Subcutaneous preadipocyte (primary cell): Measurements from ENCODE around the gene SUMF2. TPM values are rescaled to one million over a fixed set of nuclear protein-coding genes. Genes with fewer than 3 reads are reported as not detected.

Experiments
- small RNA-seq: library from RNA; depleted of rRNA; stranded (forward); fragments of <200 nt; gene quantifications from one replicate; pipeline ENCODE3, GENCODE V24; 2012
- total RNA-seq: library from RNA; depleted of rRNA; stranded (reverse); fragments of >200 nt; gene quantifications from 2 replicates; pipeline ENCODE4 v1.2.3, GENCODE V29; 2012

The SUMF2 gene
- total RNA-seq = 153 and 177 TPM in 2 replicates

DNA sequence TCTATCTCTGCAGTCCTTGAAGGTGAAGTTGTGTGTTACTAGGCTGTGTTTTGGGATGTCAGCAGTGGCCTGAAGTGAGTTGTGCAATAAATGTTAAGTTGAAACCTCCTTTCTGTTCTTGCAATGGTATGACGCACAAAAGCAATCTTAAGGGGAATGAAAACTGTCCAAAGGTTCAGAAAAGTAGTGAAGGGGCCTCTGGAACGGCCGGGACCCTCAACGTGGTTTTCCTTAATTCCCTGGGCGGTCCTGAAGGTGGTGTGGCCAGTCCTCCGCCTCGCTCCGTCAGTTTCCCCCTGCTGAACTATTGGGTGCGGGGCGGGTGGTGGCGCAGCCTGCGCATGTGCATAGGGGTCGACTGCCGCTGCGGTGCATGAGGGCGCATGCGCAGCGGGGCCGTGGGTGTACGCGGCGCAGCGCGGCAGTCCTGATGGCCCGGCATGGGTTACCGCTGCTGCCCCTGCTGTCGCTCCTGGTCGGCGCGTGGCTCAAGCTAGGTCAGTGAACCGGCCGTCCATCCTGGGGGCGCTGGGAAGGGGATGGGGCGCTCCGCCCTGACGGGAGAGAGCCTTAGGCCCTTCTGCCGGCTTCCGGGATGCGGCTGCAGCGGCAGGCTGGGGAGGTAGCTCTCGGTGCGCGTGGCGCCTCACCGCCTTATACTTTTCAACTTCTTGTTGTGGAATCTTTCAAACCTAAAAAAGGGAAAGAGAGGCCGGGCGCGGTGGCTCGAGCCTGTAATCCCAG is at the start of gene SUMF2:
SUMF2 (plus strand) TSS at position 405 of the 744 bp plus-strand sequence; CDS start at position 431, 26 bp downstream.

GRCh38 chr7:56051339-56052191 is 12.5 kb upstream of the SUMF2 start, which contains the start of the genes CCT6A and PSPH:
Gene CCT6A, plus strand, starts transcription at chr7:56051765. Its CDS starts 84 bp downstream, at chr7:56051849.
Gene PSPH, minus strand, starts transcription at chr7:56051444. Its CDS starts 30,232 bp downstream, at chr7:56021212.

DNA sequence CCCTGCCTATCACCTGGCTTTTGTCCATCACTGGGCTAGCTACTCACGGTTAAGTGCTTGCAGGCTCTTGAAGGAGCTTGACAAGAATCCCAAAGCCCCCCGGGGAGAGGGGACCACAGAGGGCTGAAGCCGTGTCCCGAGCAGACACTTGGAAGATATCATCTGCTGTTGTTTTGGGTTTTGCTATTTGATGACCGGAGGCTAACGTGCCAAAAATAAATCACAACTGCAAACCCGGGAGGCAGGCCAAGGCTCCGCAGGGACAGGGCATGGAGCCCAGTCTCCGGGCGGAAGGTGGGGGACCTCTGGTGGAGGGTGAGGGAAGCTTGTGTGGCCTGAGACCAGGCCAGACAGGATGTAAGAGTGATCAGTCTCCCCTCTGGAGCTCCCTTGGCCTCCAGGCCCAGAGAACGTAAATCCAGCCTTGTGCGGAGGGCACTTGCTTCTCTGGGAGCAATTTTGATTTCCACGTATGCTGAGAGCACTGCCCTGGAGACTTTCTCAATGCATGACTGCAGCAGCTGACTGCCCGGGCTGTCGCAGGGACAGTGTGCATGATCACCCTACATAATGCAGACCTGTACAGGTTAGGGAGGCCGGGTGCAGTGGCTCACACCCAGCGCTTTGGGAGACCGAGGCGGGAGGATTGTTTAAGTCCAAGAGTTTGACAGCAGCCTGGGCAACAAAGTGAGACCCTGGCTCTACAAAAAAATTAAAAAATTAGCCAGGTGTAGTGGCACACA is 28.9 kb downstream of the SUMF2 start, which contains the start of gene PHKG1:
PHKG1 (minus strand) TSS at position 164 of the 743 bp plus-strand sequence. CDS start 4,011 bp downstream, outside the sequence.

GRCh38 chr7:56106108-56107073 is 42.3 kb downstream of the SUMF2 start, which contains the start of gene CHCHD2:
Gene CHCHD2, minus strand, starts transcription at chr7:56106476. Its CDS starts 63 bp downstream, at chr7:56106413.

GRCh38 chr7:56115852-56116538 is 51.9 kb downstream of the SUMF2 start, which contains the start of gene NUPR2:
Gene NUPR2, minus strand, starts transcription at chr7:56116417. Its CDS starts 103 bp downstream, at chr7:56116314.

Small RNA genes lying within 50 kb of the gene (small RNA-seq; reads per million reads assigned to genes)
- 0.41 reads per million, percentile 21 among the genes with 10 or more reads in this experiment for gene SNORA15
- 0.79 reads per million, percentile 49 among the genes with 10 or more reads in this experiment for gene SNORA22B

Other genes with a start within 250 kb of the SUMF2 start
- not detected in 2 replicates for gene SEPTIN14, start 201.5 kb upstream of the SUMF2 start, total RNA-seq
- gene ZNF713, start 176.8 kb upstream of the SUMF2 start, total RNA-seq = 0.73 and 1.6 TPM in 2 replicates
- gene MRPS17, start 112.4 kb upstream of the SUMF2 start, total RNA-seq = 12.9 and 15.2 TPM in 2 replicates
- 38.7 and 47.4 TPM in 2 replicates for gene NIPSNAP2, start 99.7 kb upstream of the SUMF2 start, total RNA-seq
- gene PSPH, start 12.8 kb upstream of the SUMF2 start, total RNA-seq = 44.5 and 53.2 TPM in 2 replicates
- gene CCT6A, start 12.5 kb upstream of the SUMF2 start, total RNA-seq = 202 and 249 TPM in 2 replicates
- 1.2 and 1.8 TPM in 2 replicates for gene PHKG1, start 28.7 kb downstream of the SUMF2 start, total RNA-seq
- 241 and 324 TPM in 2 replicates for gene CHCHD2, start 42.2 kb downstream of the SUMF2 start, total RNA-seq
- not detected in 2 replicates for gene NUPR2, start 52.1 kb downstream of the SUMF2 start, total RNA-seq